ENCODE data around the gene TTLL3.

Gene TTLL3

GRCh38 chr3:9879830-9880549 lies 69.9 kb downstream of the TTLL3 start, which contains the start of gene CIDEC:
Gene CIDEC (minus strand): TSS chr3:9880253. CDS start chr3:9878486, 1,767 bp downstream.
- no peaks in the 10 kb centered on the region for H3K4me1 Mint-ChIP-seq
- ATAC-seq = no peak
- peak within 1 kb of the TSS; percentile 30 to 57 for H3K27ac Mint-ChIP-seq
- peaks cover 7% of the 10 kb centered on the region for H3K27me3 Mint-ChIP-seq
- no peak within 1 kb of the TSS for H3K4me3 Mint-ChIP-seq
- no peak for DNase-seq
- no peaks in the 10 kb centered on the region for H3K9me3 Mint-ChIP-seq

GRCh38 chr3:9881441-9881840 lies 71.4 kb downstream of the TTLL3 start:
- Mint-ChIP-seq H3K4me3 (no peak overlapping the region), H3K27ac (no peak overlapping the region), H3K27me3 (peaks cover 7% of the 10 kb centered on the region), H3K4me1 (no peaks in the 10 kb centered on the region), H3K9me3 (no peaks in the 10 kb centered on the region)
- no peak for DNase-seq
- no peak for ATAC-seq

- no peak overlapping the region for H3K4me3 Mint-ChIP-seq
- peaks cover 1% of the 10 kb centered on the region for H3K27me3 Mint-ChIP-seq
- no peak for DNase-seq
- no peak for ATAC-seq
- H3K9me3 Mint-ChIP-seq = no peaks in the 10 kb centered on the region
- H3K27ac Mint-ChIP-seq = no peak overlapping the region
- no peaks in the 10 kb centered on the region for H3K4me1 Mint-ChIP-seq
These were observed 73.9 kb downstream of the TTLL3 start for GRCh38 chr3:9883706-9884554.

GRCh38 chr3:9884555-9885165 lies 74.6 kb downstream of the TTLL3 start:
- no peak overlapping the region for H3K27ac Mint-ChIP-seq
- DNase-seq = no peak
- no peaks in the 10 kb centered on the region for H3K9me3 Mint-ChIP-seq
- ATAC-seq = no peak
- H3K4me1 Mint-ChIP-seq = peaks cover 2% of the 10 kb centered on the region
- no peak overlapping the region for H3K4me3 Mint-ChIP-seq
- H3K27me3 Mint-ChIP-seq = no peaks in the 10 kb centered on the region
